HG03175 (cell line): ENCODE data around the gene UBFD1.
"Not testable (repeated sequence)": the region's sequence is repeated elsewhere in the genome, so short reads cannot be mapped to it uniquely, and the experiment has no call there.

Experiments used
- ATAC-seq: cut with Tn5 transposase; IDR thresholded peaks from one replicate; pipeline ENCODE4 v1.9.1; 2021; ENCODE audit warnings: mild to moderate bottlenecking, moderate library complexity; ENCODE audit not compliant: unreplicated experiment

The UBFD1 gene

DNA sequence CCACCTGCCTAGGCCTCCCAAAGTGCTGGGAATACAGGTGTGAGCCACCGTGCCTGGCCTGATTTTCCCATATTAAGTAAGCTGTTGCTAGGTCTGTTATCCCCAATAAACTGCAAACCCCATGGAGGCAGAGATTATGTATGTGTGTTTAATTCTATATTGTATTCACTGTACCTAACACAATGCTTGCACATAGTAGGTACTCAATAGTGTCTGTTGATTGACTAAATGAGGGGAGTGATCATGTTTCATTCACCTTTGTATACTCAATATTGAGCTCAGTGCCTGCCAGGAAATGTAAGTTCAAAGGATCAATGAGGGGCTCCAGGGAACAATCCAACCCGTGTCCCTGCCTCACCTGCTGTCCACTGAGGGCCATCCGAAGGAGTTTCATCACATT is 32.6 kb upstream of the UBFD1 start:
- no peak for ATAC-seq

DNA sequence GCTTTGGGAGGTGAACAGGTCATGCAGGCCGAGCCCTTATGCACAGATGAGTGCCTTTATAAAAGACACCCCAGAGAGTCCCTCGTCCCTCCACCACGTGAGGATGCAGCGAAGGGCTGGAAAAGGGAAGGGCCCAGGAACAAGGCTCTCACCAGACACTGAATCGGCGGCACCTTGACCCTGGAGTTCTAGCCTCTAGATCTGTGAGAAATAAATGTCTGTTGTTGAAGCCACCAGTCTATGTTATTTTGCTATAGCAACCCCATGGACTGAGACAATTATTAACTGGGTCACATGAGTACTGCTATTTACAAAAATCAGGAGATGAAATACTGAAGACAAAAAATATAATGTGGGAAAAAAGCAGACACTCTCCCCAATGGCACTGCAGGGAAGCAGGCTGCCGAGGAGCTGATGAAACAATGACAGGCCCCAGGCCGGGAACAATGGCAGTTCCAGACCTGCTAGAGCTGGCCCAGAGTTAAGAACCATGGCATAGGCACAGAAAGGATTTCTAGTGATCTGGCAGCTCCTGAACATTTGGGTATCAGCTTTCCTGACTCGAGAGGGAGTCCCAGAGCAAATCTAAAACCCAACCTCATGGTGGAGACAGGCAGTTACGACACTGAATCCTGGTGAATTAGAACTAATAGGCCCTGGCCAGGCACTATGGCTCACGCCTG is 29.4 kb upstream of the UBFD1 start:
- ATAC-seq, result no peak

GRCh38 chr16:23528644-23529310 is 28.8 kb upstream of the UBFD1 start:
- no peak for ATAC-seq

GRCh38 chr16:23530062-23530461 is 27.5 kb upstream of the UBFD1 start:
- no peak for ATAC-seq

DNA sequence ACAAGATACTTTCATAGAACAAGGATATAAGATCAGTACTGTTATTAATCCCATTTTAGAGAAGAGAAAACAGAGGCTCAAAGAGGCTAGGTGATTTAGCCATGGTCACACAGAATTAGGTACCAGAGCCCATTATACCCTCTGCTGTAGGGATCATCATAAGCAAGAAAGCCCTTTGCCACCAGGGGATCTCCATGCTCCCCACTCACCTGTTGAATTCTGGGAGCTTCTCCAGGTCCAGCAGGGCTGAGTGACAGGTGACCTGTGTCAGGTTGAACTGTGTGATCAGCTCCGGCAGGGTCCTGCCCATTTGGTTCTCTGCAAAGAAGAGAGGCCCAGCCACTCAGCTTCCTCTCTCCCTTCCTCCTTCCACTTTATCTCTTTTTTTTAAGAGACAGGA is 25.1 kb upstream of the UBFD1 start:
- no peak for ATAC-seq

DNA sequence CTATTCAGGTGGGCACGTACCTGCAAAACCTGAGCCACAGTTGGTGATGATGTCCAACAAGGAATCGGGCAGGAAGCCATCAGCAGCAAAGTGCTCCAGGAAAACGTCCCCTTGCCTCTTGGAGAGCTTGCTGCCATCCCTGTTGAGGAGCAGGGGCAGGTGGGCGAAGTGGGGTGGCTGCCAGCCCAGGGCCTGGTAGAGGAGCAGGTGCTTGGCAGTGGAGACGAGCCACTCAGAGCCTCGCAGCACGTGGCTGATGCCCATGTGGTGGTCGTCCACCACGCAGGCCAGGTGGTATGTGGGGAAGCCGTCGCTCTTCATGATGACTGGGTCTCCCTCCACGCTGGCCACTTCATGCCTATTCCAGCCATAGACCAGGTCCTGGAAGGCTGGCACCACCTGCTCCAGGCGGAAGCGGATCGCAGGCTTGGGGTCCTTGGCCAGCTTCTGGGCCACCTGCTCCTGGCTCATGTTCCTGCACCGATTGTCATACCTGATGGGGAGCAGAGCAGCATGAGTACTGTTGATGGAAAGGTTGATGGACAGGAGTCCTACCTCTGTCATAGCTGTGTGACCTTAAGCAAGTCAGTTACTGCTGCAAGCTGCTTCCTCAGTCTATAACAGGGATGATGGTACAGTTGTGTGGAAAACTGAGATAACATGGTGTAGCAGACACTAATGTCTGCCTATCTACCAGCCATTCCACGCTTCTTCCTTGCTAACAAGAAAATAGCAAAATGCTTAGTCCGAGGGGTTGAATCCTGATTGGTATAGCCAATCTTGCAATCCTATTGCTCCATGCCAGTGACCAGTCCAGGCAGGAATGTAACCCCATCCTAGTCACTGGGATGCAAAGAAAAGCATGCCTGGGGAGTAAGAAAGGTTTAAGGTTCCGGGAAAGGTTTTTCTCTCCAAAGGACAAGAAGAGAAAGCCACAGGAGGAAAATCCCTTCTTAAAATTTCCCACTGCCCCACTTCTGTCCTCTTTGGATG is 22.4 kb upstream of the UBFD1 start:
- no peak for ATAC-seq

- ATAC-seq, result no peak
Measured at GRCh38 chr16:23535901-23536300, 21.6 kb upstream of the UBFD1 start.

GRCh38 chr16:23537390-23537789 is 20.1 kb upstream of the UBFD1 start:
- ATAC-seq, result no peak

DNA sequence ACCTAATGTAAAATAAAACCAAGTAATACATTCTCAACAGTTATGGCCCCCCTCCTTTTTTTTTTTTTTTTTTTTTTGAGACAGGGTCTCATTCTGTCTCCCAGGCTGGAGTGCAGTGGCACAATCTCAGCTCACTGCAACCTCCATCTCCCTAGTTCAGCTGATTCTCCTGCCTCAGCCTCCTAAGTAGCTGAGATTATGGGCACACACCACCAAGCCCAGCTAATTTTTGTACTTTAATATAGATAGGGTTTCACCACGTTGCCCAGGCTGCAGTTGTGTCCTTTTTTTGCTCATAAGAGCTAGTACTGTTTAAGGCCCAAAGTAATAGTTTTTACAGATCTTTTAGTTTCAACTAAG is 18.6 kb upstream of the UBFD1 start:
- ATAC-seq, result no peak

- no peak for ATAC-seq
Measured at GRCh38 chr16:23539984-23540816, 17.3 kb upstream of the UBFD1 start.

GRCh38 chr16:23540817-23541178 is 16.7 kb upstream of the UBFD1 start:
- not testable (repeated sequence) for ATAC-seq

- ATAC-seq, result no peak
Measured at GRCh38 chr16:23544436-23544835, 13.1 kb upstream of the UBFD1 start.

- ATAC-seq, result no peak
Measured at GRCh38 chr16:23549938-23550337, 7.6 kb upstream of the UBFD1 start.

- ATAC-seq, result no peak
Measured at GRCh38 chr16:23552161-23552560, 5.4 kb upstream of the UBFD1 start.

- no peak for ATAC-seq
Measured at GRCh38 chr16:23554536-23554935, 3.0 kb upstream of the UBFD1 start.

- ATAC-seq, result no peak
Measured at GRCh38 chr16:23557779-23558702, 514 bp downstream of the UBFD1 start.

DNA sequence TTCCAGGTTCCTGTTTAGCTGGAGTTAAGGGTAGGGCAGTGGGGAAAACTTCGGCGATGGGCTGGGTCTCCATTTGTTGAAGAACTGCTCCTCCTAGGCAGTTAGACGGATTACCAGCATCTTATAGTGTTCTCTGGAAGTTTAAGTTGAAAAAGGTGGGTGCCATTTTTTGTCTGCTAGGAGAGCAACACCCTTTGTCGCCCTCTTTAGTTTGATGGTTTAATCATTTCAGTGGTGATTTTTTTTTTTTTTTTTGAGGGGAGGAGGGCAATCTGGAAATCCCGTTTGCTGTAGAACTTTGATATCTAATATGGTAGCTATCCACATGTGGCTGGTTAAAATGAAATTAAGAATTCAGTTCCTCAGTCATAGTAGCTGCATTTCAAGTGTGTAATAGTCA is 4.1 kb downstream of the UBFD1 start:
- ATAC-seq, result no peak

GRCh38 chr16:23562505-23562904 is 5.0 kb downstream of the UBFD1 start:
- no peak for ATAC-seq

GRCh38 chr16:23563186-23563585 is 5.7 kb downstream of the UBFD1 start:
- ATAC-seq, result no peak
